ENCODE results near the gene RASGEF1C. TPM values are rescaled to one million over a fixed set of nuclear protein-coding genes. Genes with fewer than 3 reads are reported as not detected.
A peak's percentile ranks its signal among the peaks of the same experiment; 100 is the strongest.

Gene RASGEF1C
- total RNA-seq, 1 experiment from 2014 or later = not detected

DNA sequence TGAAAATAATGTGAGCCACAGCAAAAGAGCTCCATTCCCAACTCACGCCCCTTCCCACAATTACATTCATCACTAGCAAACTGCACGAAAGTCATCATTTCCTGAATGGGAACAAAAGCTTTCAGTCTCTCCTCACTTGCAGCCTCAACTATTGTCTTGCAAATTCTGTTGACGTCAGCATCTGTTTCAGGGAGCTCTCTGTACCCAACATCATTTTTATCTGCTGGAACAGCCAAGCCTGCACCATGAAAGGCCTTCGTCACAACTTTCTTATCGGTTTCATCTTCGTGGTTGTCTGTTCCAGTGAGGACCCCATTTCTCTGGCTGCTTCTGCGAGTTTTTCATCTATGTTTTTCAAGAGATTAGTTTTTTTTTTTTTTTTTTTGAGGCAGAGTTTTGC is 123.2 kb downstream of the RASGEF1C start:
- peaks cover 18% of the 10 kb centered on the region for H3K4me1 Mint-ChIP-seq (ENCODE audit: low read depth, unreplicated experiment)
- no TSS peak for BruUV-seq (replicated peaks)
- CTCF ChIA-PET = interaction anchor here (0.7 kb wide), 2 partner anchors 203 to 1525 kb away, joined by 3 read pairs; no protein-coding TSS in a partner anchor

DNA sequence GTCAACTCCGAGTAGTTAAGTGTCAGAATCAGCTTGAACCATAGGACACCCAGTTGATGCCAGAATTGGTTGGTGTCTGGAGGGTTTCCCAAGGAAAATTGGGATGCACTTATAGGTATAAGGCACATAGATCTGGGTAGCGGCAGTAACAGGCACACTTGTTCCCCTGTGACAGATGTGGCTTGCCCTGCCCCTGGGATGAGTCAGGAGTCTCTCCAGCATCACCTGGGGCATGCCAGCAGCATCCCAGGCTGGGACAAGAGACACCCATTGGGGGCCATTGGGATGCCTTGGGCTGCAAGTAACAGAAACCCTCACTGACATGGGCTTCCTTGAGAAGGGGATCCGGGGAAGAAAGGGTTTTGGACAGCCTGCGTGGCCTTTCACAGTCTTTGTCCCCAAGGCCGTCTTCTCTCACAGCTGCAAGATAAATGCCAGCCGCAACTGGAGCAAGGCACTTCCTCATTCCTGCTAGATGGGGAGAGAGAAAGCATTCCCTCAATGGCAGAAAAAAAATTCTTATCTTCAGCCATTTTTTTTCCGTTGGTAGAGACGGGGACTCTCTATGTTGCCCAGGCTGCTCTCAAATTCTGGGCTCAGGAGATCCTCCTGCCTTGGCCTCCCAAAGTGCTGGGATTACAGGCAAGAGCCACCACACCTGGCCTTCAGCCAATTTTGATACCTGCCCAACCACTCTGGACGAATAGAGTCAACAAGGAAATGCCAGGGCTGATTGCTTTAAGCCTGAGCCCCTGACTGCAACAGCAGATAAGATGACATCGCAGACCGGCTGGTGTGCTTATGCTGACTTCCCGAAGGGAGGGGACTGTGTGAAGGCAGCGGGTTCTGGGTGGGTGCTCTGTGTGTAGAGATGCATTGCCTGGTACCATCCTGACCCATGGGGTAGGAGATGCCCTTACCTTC is 124.1 kb downstream of the RASGEF1C start:
- peaks cover 18% of the 10 kb centered on the region for H3K4me1 Mint-ChIP-seq (ENCODE audit: low read depth, unreplicated experiment)
- no TSS peak for BruUV-seq (replicated peaks)
- peak; percentile 86 for DNase-seq

More for the DNA sequence above, 123.2 kb downstream of the RASGEF1C start:
- H3K27ac Mint-ChIP-seq (ENCODE audit: unreplicated experiment) = no peak overlapping the region
- peaks cover 26% of the 10 kb centered on the region for H3K27me3 Mint-ChIP-seq (ENCODE audit: unreplicated experiment)
- H3K4me3 Mint-ChIP-seq (ENCODE audit: low read depth, unreplicated experiment) = peak overlapping the region; percentile 24
- H3K9me3 Mint-ChIP-seq (ENCODE audit: low read depth, unreplicated experiment) = no peaks in the 10 kb centered on the region
- TF ChIP-seq CTCF (IDR thresholded peaks at IDR 0.05; ENCODE audit: unreplicated experiment) = no peak
- no peak for DNase-seq
- peaks cover 13% of the 10 kb centered on the region for H3K36me3 Mint-ChIP-seq (ENCODE audit: insufficient read depth, unreplicated experiment)
- intact Hi-C loops (cut with micrococcal nuclease; ENCODE audit: unreplicated experiment) = loop anchor here (10.0 kb wide), 1 partner anchor 171 kb away; no protein-coding TSS in a partner anchor

GRCh38 chr5:180083529-180084060 is 125.4 kb downstream of the RASGEF1C start:
- BruUV-seq (replicated peaks) = no TSS peak

More for the DNA sequence above, 124.1 kb downstream of the RASGEF1C start:
- Mint-ChIP-seq H3K36me3 (ENCODE audit: insufficient read depth, unreplicated experiment) (peaks cover 6% of the 10 kb centered on the region), H3K9me3 (ENCODE audit: low read depth, unreplicated experiment) (no peaks in the 10 kb centered on the region), H3K27me3 (ENCODE audit: unreplicated experiment) (peaks cover 35% of the 10 kb centered on the region), H3K27ac (ENCODE audit: unreplicated experiment) (no peak overlapping the region), H3K4me3 (ENCODE audit: low read depth, unreplicated experiment) (peak overlapping the region; percentile 24)
- CTCF ChIA-PET = no interaction called here
- intact Hi-C loops (cut with micrococcal nuclease; ENCODE audit: unreplicated experiment) = loop anchor here (10.0 kb wide), 1 partner anchor 170 kb away; no protein-coding TSS in a partner anchor
- no peak for TF ChIP-seq CTCF (IDR thresholded peaks at IDR 0.05; ENCODE audit: unreplicated experiment)

More at GRCh38 chr5:180083529-180084060, 125.4 kb downstream of the RASGEF1C start:
- H3K27ac Mint-ChIP-seq (ENCODE audit: unreplicated experiment) = no peak overlapping the region
- H3K9me3 Mint-ChIP-seq (ENCODE audit: low read depth, unreplicated experiment) = no peaks in the 10 kb centered on the region
- H3K36me3 Mint-ChIP-seq (ENCODE audit: insufficient read depth, unreplicated experiment) = no peaks in the 10 kb centered on the region
- no peak for TF ChIP-seq CTCF (IDR thresholded peaks at IDR 0.05; ENCODE audit: unreplicated experiment)
- peaks cover 18% of the 10 kb centered on the region for H3K4me1 Mint-ChIP-seq (ENCODE audit: low read depth, unreplicated experiment)
- CTCF ChIA-PET = interaction anchor here (1.0 kb wide), 1 partner anchor 320 kb away, joined by 3 read pairs; no protein-coding TSS in a partner anchor
- H3K27me3 Mint-ChIP-seq (ENCODE audit: unreplicated experiment) = peaks cover 49% of the 10 kb centered on the region
- H3K4me3 Mint-ChIP-seq (ENCODE audit: low read depth, unreplicated experiment) = no peak overlapping the region
- DNase-seq = no peak
- intact Hi-C loops (cut with micrococcal nuclease; ENCODE audit: unreplicated experiment) = loop anchor here (10.0 kb wide), 1 partner anchor 169 kb away; no protein-coding TSS in a partner anchor

Measured in Calu3 (cell line).